Activated B cell treated with CpG ODN at 0.5 μM for 24 hours (primary cell): ENCODE results near the gene NME1. TPM values are rescaled to one million over a fixed set of nuclear protein-coding genes. Genes with fewer than 3 reads are reported as not detected.

Experiments used
- ATAC-seq: fragments of 200-7000 bp; cut with Tn5 transposase; one replicate; pipeline ENCODE4 v1.10.0; 2021; ENCODE audit warnings: low read depth, mild to moderate bottlenecking, moderate library complexity
- CTCF ChIA-PET: fragments of 350-600 bp; sonication (Branson Sonifier 250); formaldehyde crosslinking; loops from one replicate; lab custom pipeline; 2021; ENCODE audit warnings: antibody characterized with exemption; lab: Charles Lee
- POLR2A ChIA-PET: fragments of 350-600 bp; sonication (Branson Sonifier 250); formaldehyde crosslinking; loops from one replicate; lab custom pipeline; 2021; ENCODE audit warnings: antibody characterized with exemption; lab: Charles Lee
- DNase-seq: peaks from one replicate; pipeline ENCODE4 v3.0.0; 2022
- H3K27ac Mint-ChIP-seq: one replicate; pipeline ENCODE4 v1.8.0; 2020; ENCODE audit warnings: mixed read lengths
- H3K27me3 Mint-ChIP-seq: one replicate; pipeline ENCODE4 v1.8.0; 2021; ENCODE audit warnings: mixed read lengths
- H3K36me3 Mint-ChIP-seq: one replicate; pipeline ENCODE4 v1.8.0; 2021; ENCODE audit warnings: low read depth, mixed read lengths
- H3K4me1 Mint-ChIP-seq: one replicate; pipeline ENCODE4 v1.8.0; 2021; ENCODE audit warnings: mixed read lengths
- H3K4me3 Mint-ChIP-seq: one replicate; pipeline ENCODE4 v1.8.0; 2020; ENCODE audit warnings: mild to moderate bottlenecking, mixed read lengths
- H3K9me3 Mint-ChIP-seq: one replicate; pipeline ENCODE4 v1.8.0; 2020; ENCODE audit warnings: mixed read lengths
- intact Hi-C: fragments of 100-400 bp; cut with micrococcal nuclease; formaldehyde crosslinking; loops from one replicate; pipeline ENCODE4 v1.15.1; 2024
- total RNA-seq: library from RNA; stranded (reverse); gene quantifications from 2 replicates; pipeline ENCODE4 v1.2.3, GENCODE V29; 2022
- TF ChIP-seq, protein P1 (sequence below): fragments of 200-600 bp; IDR thresholded peaks from one replicate; pipeline ENCODE4 v1.8.0; 2022; ENCODE audit warnings: antibody characterized with exemption, mild to moderate bottlenecking

NME1 gene
- total RNA-seq, 1 donor from 2014 or later = 130 TPM

GRCh38 chr17:51203838-51204237, 50.5 kb downstream of the NME1 start:
- Mint-ChIP-seq H3K4me1 (no peaks in the 10 kb centered on the region), H3K27me3 (no peaks in the 10 kb centered on the region), H3K27ac (no peak overlapping the region), H3K9me3 (no peaks in the 10 kb centered on the region), H3K36me3 (peaks cover 72% of the 10 kb centered on the region), H3K4me3 (no peak overlapping the region)
- DNase-seq (no peak), ATAC-seq (no peak)
- TF ChIP-seq, protein P1, sequence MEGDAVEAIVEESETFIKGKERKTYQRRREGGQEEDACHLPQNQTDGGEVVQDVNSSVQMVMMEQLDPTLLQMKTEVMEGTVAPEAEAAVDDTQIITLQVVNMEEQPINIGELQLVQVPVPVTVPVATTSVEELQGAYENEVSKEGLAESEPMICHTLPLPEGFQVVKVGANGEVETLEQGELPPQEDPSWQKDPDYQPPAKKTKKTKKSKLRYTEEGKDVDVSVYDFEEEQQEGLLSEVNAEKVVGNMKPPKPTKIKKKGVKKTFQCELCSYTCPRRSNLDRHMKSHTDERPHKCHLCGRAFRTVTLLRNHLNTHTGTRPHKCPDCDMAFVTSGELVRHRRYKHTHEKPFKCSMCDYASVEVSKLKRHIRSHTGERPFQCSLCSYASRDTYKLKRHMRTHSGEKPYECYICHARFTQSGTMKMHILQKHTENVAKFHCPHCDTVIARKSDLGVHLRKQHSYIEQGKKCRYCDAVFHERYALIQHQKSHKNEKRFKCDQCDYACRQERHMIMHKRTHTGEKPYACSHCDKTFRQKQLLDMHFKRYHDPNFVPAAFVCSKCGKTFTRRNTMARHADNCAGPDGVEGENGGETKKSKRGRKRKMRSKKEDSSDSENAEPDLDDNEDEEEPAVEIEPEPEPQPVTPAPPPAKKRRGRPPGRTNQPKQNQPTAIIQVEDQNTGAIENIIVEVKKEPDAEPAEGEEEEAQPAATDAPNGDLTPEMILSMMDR = no peak
- ChIA-PET CTCF (no interaction called here), POLR2A (no interaction called here)
- intact Hi-C loops = no loop called here

Other genes starting within 250 kb of the NME1 start
- 41.6 and 49.3 TPM in 2 replicates for gene SPAG9, start 32.7 kb upstream of the NME1 start, total RNA-seq
- 439 and 524 TPM in 2 replicates for gene NME2, start 12.9 kb downstream of the NME1 start, total RNA-seq
- gene MBTD1, start 106.5 kb downstream of the NME1 start, total RNA-seq = 18.3 and 23.6 TPM in 2 replicates
- gene UTP18, start 107.0 kb downstream of the NME1 start, total RNA-seq = 37.0 and 39.1 TPM in 2 replicates